ENCODE data around the gene CAMLG.

DNA sequence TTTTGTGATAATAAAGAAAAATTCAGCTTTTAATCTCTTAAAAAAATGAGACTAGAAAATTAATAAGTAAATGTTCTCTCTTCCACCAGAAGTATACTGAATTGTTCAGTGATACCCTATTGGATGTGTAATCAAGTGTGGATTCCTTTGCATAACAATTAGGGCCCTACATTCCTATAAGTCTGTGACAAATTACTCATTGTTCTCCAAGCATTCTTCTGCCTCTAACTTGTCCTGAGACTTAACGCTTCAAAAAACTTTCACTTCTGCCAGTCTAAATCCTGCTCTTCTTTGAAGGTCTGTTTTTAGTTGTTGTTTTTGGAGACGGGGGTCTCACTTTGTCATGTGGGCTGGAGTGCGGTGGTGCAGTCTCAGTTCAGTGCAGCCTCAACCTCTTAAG is 11.1 kb downstream of the CAMLG start:
- TF ChIP-seq, protein P1, sequence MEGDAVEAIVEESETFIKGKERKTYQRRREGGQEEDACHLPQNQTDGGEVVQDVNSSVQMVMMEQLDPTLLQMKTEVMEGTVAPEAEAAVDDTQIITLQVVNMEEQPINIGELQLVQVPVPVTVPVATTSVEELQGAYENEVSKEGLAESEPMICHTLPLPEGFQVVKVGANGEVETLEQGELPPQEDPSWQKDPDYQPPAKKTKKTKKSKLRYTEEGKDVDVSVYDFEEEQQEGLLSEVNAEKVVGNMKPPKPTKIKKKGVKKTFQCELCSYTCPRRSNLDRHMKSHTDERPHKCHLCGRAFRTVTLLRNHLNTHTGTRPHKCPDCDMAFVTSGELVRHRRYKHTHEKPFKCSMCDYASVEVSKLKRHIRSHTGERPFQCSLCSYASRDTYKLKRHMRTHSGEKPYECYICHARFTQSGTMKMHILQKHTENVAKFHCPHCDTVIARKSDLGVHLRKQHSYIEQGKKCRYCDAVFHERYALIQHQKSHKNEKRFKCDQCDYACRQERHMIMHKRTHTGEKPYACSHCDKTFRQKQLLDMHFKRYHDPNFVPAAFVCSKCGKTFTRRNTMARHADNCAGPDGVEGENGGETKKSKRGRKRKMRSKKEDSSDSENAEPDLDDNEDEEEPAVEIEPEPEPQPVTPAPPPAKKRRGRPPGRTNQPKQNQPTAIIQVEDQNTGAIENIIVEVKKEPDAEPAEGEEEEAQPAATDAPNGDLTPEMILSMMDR (IDR thresholded peaks at IDR 0.05): no peak
- no peak for TF ChIP-seq POLR2A (IDR thresholded peaks at IDR 0.05)
